Neural cell (in vitro differentiated cells): ENCODE data around the gene TFCP2. TPM values are rescaled to one million over a fixed set of nuclear protein-coding genes. Genes with fewer than 3 reads are reported as not detected.

ENCODE experiments used
- H2AFZ ChIP-seq: fragments of 200-600, 300-800 bp; sonication (generic), shearing (Covaris generic); 2 replicates; pipeline ENCODE4 v1.6.0; 2014; ENCODE audit warnings: low read depth, mild to moderate bottlenecking, antibody characterized with exemption, low read length, moderate library complexity
- H3F3A ChIP-seq: fragments of 200-600 bp; shearing (Covaris generic); 2 replicates; pipeline ENCODE4 v1.6.1; 2016; ENCODE audit warnings: mild to moderate bottlenecking, moderate library complexity, mixed read lengths, antibody characterized with exemption, low read length; ENCODE audit not compliant: insufficient read depth, poor library complexity, severe bottlenecking
- H3K27ac ChIP-seq: fragments of 200-600, 300-800 bp; sonication (generic), shearing (Covaris generic); 2 replicates; pipeline ENCODE4 v1.5.1; 2014; ENCODE audit warnings: mild to moderate bottlenecking, low read length, moderate library complexity
- H3K27me3 ChIP-seq: fragments of 300-800, 200-600 bp; sonication (generic), shearing (Covaris generic); 2 replicates; pipeline ENCODE4 v1.6.0; 2014; ENCODE audit warnings: mild to moderate bottlenecking, low read depth, low read length, moderate library complexity; ENCODE audit not compliant: insufficient read depth
- H3K36me3 ChIP-seq: fragments of 300-800, 200-600 bp; sonication (generic), shearing (Covaris generic); 2 replicates; pipeline ENCODE4 v1.5.1; 2014; ENCODE audit warnings: mild to moderate bottlenecking, antibody characterized with exemption, low read length, moderate library complexity; ENCODE audit not compliant: insufficient read depth
- H3K4me2 ChIP-seq: fragments of 300-800, 200-600 bp; sonication (generic), shearing (Covaris generic); 2 replicates; pipeline ENCODE4 v1.6.0; 2014; ENCODE audit warnings: mild to moderate bottlenecking, low read length
- H3K4me3 ChIP-seq: fragments of 300-800, 200-600 bp; sonication (generic), shearing (Covaris generic); 2 replicates; pipeline ENCODE4 v1.5.1; 2014; ENCODE audit warnings: mild to moderate bottlenecking, low read length, moderate library complexity
- H3K79me2 ChIP-seq: fragments of 200-600 bp; shearing (Covaris generic); replicated peaks from 2 replicates; pipeline ENCODE4 v1.6.0; 2014; ENCODE audit warnings: mild to moderate bottlenecking, low read length, moderate library complexity; ENCODE audit not compliant: insufficient read depth
- H3K9ac ChIP-seq: fragments of 300-800, 200-600 bp; sonication (generic), shearing (Covaris generic); 2 replicates; pipeline ENCODE4 v1.6.1; 2016; ENCODE audit warnings: mild to moderate bottlenecking, low read length, mixed read lengths
- H3K9me2 ChIP-seq: fragments of 200-600 bp; shearing (Covaris generic); 2 replicates; pipeline ENCODE4 v1.6.1; 2016; ENCODE audit warnings: mild to moderate bottlenecking, low read length, mixed read lengths; ENCODE audit not compliant: insufficient read depth
- H3K9me3 ChIP-seq: fragments of 200-600, 300-800 bp; sonication (generic), shearing (Covaris generic); 2 replicates; pipeline ENCODE4 v1.6.1; 2016; ENCODE audit warnings: mild to moderate bottlenecking, mixed run types, low read length, moderate library complexity, mixed read lengths
- H4K20me1 ChIP-seq: fragments of 200-600 bp; shearing (Covaris generic); 2 replicates; pipeline ENCODE4 v1.6.1; 2016; ENCODE audit warnings: mild to moderate bottlenecking, mixed run types; ENCODE audit not compliant: insufficient read depth
- EP300 ChIP-seq: fragments of 450-650 bp; conservative IDR thresholded peaks from 2 replicates; pipeline ENCODE4 v1.6.1; 2014; ENCODE audit warnings: antibody characterized with exemption, mild to moderate bottlenecking, moderate library complexity; ENCODE audit not compliant: poor library complexity, severe bottlenecking
- EZH2 ChIP-seq: fragments of 200-600, 300-800 bp; shearing (Covaris generic), sonication (generic); IDR thresholded peaks from 2 replicates; pipeline ENCODE4 v1.6.1; 2014; ENCODE audit warnings: antibody characterized with exemption, low read length, borderline replicate concordance, mild to moderate bottlenecking; ENCODE audit not compliant: insufficient read depth, poor library complexity, severe bottlenecking
- MXI1 ChIP-seq: fragments of 450-650 bp; conservative IDR thresholded peaks from 2 replicates; pipeline ENCODE4 v1.6.1; 2014; ENCODE audit warnings: antibody characterized with exemption, mild to moderate bottlenecking; ENCODE audit not compliant: poor library complexity, severe bottlenecking
- POLR2AphosphoS5 ChIP-seq: IDR thresholded peaks from 2 replicates; pipeline ENCODE4 v1.6.1; 2012
- RAD21 ChIP-seq: fragments of 450-650 bp; conservative IDR thresholded peaks from 2 replicates; pipeline ENCODE4 v1.6.1; 2014; ENCODE audit warnings: antibody characterized with exemption, mild to moderate bottlenecking, moderate library complexity
- SMC3 ChIP-seq: fragments of 450-650 bp; conservative IDR thresholded peaks from 2 replicates; pipeline ENCODE4 v1.6.1; 2014; ENCODE audit warnings: antibody characterized with exemption, mild to moderate bottlenecking, moderate library complexity; ENCODE audit not compliant: poor library complexity
- TAF1 ChIP-seq: IDR thresholded peaks from 2 replicates; pipeline ENCODE4 v1.6.1; 2012; ENCODE audit warnings: low read depth
- polyA plus RNA-seq: library from polyadenylated mRNA; depleted of rRNA; stranded (reverse); fragments of >200 nt; gene quantifications from 2 replicates; pipeline ENCODE4 v1.2.3, GENCODE V29; 2014
- TF ChIP-seq, protein P1 (sequence below): fragments of 450-650 bp; IDR thresholded peaks from 2 replicates; pipeline ENCODE4 v1.5.1; 2014; ENCODE audit warnings: antibody characterized with exemption, mild to moderate bottlenecking, moderate library complexity; ENCODE audit not compliant: poor library complexity, severe bottlenecking
- TF ChIP-seq, protein P2 (sequence below): IDR thresholded peaks from 2 replicates; pipeline ENCODE4 v1.6.1; 2012; ENCODE audit warnings: borderline replicate concordance

The TFCP2 gene
- polyA plus RNA-seq, 1 donor from 2014 or later, result 28.6 TPM

DNA sequence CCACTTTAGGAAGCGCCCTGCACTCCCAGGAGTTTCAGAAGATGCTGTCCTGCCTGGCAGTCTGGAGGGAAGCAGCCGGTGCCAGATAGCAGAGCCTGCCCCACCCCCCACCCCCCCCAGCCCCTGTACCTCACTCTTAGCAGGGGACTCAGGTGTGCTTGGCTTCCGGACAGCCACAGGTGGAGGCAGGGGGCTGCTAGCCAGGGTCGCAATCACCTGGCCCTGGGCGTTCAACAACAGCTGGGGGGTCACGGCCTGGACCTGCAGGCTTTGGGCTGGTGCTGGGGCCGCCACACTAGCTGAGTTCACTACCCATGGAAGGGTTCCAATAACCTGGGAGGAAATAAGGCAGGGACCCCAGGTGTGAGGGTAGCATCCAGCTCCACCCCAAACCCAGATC lies 22.9 kb upstream of the TFCP2 start:
- peaks cover 12% of the 10 kb centered on the region for H3K36me3 ChIP-seq
- H4K20me1 ChIP-seq, result no peaks in the 10 kb centered on the region
- no peaks in the 10 kb centered on the region for H3F3A ChIP-seq
- no peaks in the 10 kb centered on the region for H3K27me3 ChIP-seq
- H3K4me3 ChIP-seq, result no peak overlapping the region
- TF ChIP-seq POLR2AphosphoS5 (no peak), EZH2 (no peak), MXI1 (no peak), TAF1 (no peak), EP300 (no peak)
- TF ChIP-seq, protein P1, sequence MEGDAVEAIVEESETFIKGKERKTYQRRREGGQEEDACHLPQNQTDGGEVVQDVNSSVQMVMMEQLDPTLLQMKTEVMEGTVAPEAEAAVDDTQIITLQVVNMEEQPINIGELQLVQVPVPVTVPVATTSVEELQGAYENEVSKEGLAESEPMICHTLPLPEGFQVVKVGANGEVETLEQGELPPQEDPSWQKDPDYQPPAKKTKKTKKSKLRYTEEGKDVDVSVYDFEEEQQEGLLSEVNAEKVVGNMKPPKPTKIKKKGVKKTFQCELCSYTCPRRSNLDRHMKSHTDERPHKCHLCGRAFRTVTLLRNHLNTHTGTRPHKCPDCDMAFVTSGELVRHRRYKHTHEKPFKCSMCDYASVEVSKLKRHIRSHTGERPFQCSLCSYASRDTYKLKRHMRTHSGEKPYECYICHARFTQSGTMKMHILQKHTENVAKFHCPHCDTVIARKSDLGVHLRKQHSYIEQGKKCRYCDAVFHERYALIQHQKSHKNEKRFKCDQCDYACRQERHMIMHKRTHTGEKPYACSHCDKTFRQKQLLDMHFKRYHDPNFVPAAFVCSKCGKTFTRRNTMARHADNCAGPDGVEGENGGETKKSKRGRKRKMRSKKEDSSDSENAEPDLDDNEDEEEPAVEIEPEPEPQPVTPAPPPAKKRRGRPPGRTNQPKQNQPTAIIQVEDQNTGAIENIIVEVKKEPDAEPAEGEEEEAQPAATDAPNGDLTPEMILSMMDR, result no peak
- TF ChIP-seq, protein P2, sequence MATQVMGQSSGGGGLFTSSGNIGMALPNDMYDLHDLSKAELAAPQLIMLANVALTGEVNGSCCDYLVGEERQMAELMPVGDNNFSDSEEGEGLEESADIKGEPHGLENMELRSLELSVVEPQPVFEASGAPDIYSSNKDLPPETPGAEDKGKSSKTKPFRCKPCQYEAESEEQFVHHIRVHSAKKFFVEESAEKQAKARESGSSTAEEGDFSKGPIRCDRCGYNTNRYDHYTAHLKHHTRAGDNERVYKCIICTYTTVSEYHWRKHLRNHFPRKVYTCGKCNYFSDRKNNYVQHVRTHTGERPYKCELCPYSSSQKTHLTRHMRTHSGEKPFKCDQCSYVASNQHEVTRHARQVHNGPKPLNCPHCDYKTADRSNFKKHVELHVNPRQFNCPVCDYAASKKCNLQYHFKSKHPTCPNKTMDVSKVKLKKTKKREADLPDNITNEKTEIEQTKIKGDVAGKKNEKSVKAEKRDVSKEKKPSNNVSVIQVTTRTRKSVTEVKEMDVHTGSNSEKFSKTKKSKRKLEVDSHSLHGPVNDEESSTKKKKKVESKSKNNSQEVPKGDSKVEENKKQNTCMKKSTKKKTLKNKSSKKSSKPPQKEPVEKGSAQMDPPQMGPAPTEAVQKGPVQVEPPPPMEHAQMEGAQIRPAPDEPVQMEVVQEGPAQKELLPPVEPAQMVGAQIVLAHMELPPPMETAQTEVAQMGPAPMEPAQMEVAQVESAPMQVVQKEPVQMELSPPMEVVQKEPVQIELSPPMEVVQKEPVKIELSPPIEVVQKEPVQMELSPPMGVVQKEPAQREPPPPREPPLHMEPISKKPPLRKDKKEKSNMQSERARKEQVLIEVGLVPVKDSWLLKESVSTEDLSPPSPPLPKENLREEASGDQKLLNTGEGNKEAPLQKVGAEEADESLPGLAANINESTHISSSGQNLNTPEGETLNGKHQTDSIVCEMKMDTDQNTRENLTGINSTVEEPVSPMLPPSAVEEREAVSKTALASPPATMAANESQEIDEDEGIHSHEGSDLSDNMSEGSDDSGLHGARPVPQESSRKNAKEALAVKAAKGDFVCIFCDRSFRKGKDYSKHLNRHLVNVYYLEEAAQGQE, result no peak
- no peak overlapping the region for H3K9ac ChIP-seq
- H3K27ac ChIP-seq, result no peak overlapping the region
- no peak overlapping the region for H3K4me2 ChIP-seq
- no peak overlapping the region for H2AFZ ChIP-seq
- no peaks in the 10 kb centered on the region for H3K79me2 ChIP-seq
- no peaks in the 10 kb centered on the region for H3K9me3 ChIP-seq
- H3K9me2 ChIP-seq, result no peaks in the 10 kb centered on the region

- H3K79me2 ChIP-seq, result no peaks in the 10 kb centered on the region
- no peak overlapping the region for H3K27ac ChIP-seq
- H4K20me1 ChIP-seq, result no peaks in the 10 kb centered on the region
- no peak overlapping the region for H3K4me3 ChIP-seq
- H3F3A ChIP-seq, result no peaks in the 10 kb centered on the region
- H3K9me3 ChIP-seq, result no peaks in the 10 kb centered on the region
- peaks cover 14% of the 10 kb centered on the region for H3K36me3 ChIP-seq
- TF ChIP-seq, protein P2, result no peak
- TF ChIP-seq, protein P1, result no peak
- TF ChIP-seq RAD21 (no peak), POLR2AphosphoS5 (no peak), MXI1 (no peak), TAF1 (no peak), EP300 (no peak), EZH2 (no peak), SMC3 (no peak)
- H2AFZ ChIP-seq, result no peak overlapping the region
- no peak overlapping the region for H3K4me2 ChIP-seq
- H3K9me2 ChIP-seq, result no peaks in the 10 kb centered on the region
- H3K9ac ChIP-seq, result no peak overlapping the region
- no peaks in the 10 kb centered on the region for H3K27me3 ChIP-seq
Observed at GRCh38 chr12:51192284-51192671, 19.3 kb upstream of the TFCP2 start.
